T-helper 2 cell treated with Interferon-gamma antibody and Interleukin-4, amounts not matched to agents 5 μg/mL and 100 μg/mL, for 36 hours (primary cell): ENCODE results near the gene SAMM50.
A peak's percentile ranks its signal among the peaks of the same experiment; 100 is the strongest.

Experiments
- DNase-seq: peaks from one replicate; pipeline ENCODE4 v3.0.0; 2021; ENCODE audit warnings: low spot score
- H3K27ac Mint-ChIP-seq: one replicate; pipeline ENCODE4 v1.8.0; 2021; ENCODE audit warnings: mild to moderate bottlenecking, mixed read lengths
- H3K27me3 Mint-ChIP-seq: one replicate; pipeline ENCODE4 v1.8.0; 2021; ENCODE audit warnings: low read depth, mixed read lengths
- H3K36me3 Mint-ChIP-seq: one replicate; pipeline ENCODE4 v1.8.0; 2021; ENCODE audit warnings: low read depth, mixed read lengths
- H3K4me1 Mint-ChIP-seq: one replicate; pipeline ENCODE4 v1.8.0; 2021; ENCODE audit warnings: low read depth, mixed read lengths
- H3K4me3 Mint-ChIP-seq: one replicate; pipeline ENCODE4 v1.8.0; 2022; ENCODE audit warnings: mild to moderate bottlenecking, moderate library complexity, mixed read lengths
- H3K9me3 Mint-ChIP-seq: one replicate; pipeline ENCODE4 v1.8.0; 2021; ENCODE audit warnings: mixed read lengths

SAMM50 gene

DNA sequence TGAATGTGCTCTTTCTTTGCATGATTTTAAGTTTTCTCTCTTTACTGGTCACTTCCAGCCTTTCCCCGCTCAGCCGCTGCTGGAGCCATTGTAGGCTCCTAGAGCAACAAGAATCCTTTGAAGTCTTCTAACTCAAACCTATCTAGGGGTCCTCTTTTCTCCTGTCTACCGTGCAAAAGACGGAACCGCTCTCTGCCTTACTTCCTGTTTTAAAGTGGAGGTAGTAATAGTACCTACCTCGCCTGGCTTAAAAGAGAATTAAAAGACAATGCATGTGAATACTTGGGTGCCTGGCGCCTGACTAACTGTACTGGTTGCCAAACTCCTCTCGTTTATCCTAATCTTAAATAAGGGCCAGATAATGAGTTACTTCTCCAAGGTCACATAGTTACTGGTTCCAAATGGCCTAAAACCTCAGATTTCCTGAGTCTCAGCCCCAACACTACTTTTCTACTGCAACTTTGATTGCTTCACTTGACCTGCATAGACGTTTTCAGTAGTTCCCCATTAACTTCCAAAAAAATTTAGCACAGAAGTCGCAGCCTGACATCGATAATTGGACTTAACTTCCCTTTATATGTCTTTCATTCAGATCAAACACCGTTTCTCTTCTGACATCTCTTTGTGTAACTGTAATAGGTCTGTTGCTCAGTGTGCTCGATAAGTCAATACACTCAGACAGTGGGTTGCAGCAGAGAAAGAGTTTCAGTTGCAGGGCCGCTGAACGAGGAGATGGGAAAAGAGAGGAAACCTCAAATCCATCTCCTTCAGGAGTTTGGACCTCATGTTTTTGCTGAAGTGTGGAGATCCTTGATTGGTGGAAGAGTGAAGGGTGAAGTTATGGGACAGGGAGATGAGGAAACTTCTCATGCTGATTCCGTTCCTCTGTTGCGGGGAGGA, 891 bp downstream of the SAMM50 start:
- DNase-seq: no peak
- peak overlapping the region; percentile 95 for H3K27ac Mint-ChIP-seq
- H3K9me3 Mint-ChIP-seq: no peaks in the 10 kb centered on the region
- peaks cover 5% of the 10 kb centered on the region for H3K36me3 Mint-ChIP-seq
- peaks cover 25% of the 10 kb centered on the region for H3K4me1 Mint-ChIP-seq
- peak overlapping the region; percentile 99 for H3K4me3 Mint-ChIP-seq
- H3K27me3 Mint-ChIP-seq: no peaks in the 10 kb centered on the region

DNA sequence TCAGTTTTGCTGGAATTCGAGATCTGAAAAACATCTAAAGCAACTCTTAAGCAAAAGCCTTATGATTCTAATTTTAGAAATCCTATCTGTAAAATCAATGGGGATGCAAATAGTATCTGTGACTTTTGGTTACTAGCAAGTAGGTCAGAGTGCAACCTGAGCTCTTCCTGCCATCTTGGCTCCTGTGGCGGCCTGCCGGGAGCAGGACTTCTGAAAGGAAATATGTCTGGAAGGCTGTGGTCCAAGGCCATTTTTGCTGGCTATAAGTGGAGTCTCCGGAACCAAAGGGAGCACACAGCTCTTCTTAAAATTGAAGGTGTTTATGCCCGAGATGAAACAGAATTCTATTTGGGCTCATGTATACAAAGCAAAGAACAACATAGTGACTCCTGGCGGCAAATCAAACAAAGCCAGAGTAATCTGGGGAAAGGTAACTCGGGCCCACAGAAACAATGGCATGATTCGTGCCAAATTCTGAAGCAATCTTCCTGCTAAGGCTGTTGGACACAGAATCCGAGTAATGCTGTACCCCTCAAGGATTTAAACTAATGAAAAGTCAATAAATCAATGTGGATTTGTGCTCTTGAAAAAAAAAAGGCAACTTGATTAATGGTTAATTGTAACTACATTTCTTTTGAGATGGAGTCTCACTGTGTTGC, 1.7 kb downstream of the SAMM50 start:
- DNase-seq: no peak
- Mint-ChIP-seq H3K27ac (no peak overlapping the region), H3K4me3 (peak overlapping the region; percentile 99), H3K9me3 (no peaks in the 10 kb centered on the region), H3K4me1 (peaks cover 25% of the 10 kb centered on the region), H3K27me3 (no peaks in the 10 kb centered on the region), H3K36me3 (peaks cover 5% of the 10 kb centered on the region)

DNA sequence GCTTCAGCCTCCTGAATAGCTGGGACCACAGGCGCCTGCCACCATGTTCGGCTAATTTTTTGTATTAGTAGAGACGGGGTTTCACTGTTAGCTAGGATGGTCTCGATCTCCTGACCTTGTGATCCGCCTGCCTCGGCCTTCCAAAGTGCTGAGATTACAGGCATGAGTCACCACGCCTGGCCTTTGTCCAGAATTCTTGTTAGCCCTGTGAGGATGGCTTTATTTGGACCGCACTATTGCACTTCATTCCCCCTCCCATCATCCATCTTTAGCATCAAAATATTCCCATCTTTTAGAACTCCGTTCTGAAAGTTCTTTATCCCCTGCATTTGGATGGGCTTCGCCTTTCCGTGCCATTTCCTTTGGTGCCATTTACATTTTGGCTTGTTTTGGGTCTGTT, 2.6 kb downstream of the SAMM50 start:
- DNase-seq: no peak
- Mint-ChIP-seq H3K9me3 (no peaks in the 10 kb centered on the region), H3K4me3 (peak overlapping the region; percentile 46), H3K4me1 (peaks cover 25% of the 10 kb centered on the region), H3K36me3 (peaks cover 5% of the 10 kb centered on the region), H3K27me3 (no peaks in the 10 kb centered on the region), H3K27ac (no peak overlapping the region)

DNA sequence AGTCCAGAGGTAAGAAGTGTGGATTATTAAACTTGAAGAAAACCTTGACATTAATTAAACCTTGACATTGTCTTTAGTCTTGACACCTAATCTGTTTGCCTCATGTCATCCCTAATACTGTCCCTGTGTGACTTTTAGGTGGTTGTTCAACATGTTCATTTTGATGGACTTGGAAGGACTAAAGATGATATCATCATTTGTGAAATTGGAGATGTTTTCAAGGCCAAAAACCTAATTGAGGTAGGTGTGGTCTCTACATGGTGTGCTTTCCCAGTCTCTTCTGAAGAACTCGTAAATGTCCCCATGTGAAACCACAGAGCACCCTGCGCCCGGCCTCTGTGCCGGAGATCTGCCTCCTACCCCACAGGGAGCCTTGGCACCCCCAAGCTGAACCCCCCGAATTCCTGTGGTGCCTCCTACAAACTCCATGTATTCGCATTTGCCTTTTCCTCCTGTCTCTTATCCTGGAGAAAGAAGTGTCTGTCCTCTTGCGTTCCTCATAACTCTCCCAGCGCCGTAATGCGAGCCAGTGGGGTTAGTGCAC, 9.1 kb downstream of the SAMM50 start:
- Mint-ChIP-seq H3K4me3 (no peak overlapping the region), H3K4me1 (no peaks in the 10 kb centered on the region), H3K36me3 (peaks cover 37% of the 10 kb centered on the region), H3K9me3 (no peaks in the 10 kb centered on the region), H3K27ac (no peak overlapping the region), H3K27me3 (no peaks in the 10 kb centered on the region)
- DNase-seq: no peak

DNA sequence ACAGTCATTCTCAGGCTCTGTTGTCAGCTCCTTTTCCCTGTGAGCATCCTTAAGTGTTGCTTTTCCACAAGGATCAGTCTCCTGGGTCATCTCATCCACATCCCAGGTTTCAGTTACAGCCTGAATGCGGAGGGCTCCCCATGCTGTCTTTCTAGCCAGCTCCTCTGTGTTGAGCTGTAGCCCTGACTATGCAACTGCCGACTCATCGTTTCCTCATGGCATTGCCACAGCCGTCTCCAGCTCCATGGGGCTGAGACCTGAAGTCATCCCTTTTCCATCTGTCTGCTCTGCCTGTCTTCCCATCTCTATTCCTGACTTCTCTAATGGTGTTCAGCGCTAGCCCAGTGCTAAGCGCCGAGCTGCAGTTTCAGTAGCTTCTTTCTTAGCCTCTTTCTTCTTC, 11.8 kb downstream of the SAMM50 start:
- Mint-ChIP-seq H3K27me3 (no peaks in the 10 kb centered on the region), H3K27ac (no peak overlapping the region), H3K36me3 (peaks cover 41% of the 10 kb centered on the region)

DNA sequence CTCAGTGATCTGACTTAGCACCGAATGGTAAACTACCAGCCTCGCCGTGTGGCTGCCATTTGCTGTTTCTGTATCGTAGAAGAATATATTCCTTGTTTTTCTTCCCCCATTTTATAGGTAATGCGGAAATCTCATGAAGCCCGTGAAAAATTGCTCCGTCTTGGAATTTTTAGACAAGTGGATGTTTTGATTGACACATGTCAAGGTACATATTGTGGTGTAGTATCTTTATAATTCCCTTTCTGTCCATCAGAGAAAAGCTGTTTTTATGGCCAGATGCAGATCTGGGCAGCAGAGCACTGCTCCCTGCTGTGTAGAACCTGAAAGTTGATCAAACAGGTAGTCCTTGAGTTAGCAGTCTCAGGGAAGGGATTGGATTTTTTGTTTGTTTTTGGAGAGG, 13.4 kb downstream of the SAMM50 start:
- peaks cover 45% of the 10 kb centered on the region for H3K36me3 Mint-ChIP-seq
- H3K4me1 Mint-ChIP-seq: peaks cover 2% of the 10 kb centered on the region
- no peaks in the 10 kb centered on the region for H3K27me3 Mint-ChIP-seq
- no peak for DNase-seq
- H3K9me3 Mint-ChIP-seq: no peaks in the 10 kb centered on the region
- no peak overlapping the region for H3K27ac Mint-ChIP-seq
- no peak overlapping the region for H3K4me3 Mint-ChIP-seq

More for the DNA sequence above, 11.8 kb downstream of the SAMM50 start:
- DNase-seq: no peak
- no peak overlapping the region for H3K4me3 Mint-ChIP-seq
- H3K4me1 Mint-ChIP-seq: peaks cover 2% of the 10 kb centered on the region
- no peaks in the 10 kb centered on the region for H3K9me3 Mint-ChIP-seq

DNA sequence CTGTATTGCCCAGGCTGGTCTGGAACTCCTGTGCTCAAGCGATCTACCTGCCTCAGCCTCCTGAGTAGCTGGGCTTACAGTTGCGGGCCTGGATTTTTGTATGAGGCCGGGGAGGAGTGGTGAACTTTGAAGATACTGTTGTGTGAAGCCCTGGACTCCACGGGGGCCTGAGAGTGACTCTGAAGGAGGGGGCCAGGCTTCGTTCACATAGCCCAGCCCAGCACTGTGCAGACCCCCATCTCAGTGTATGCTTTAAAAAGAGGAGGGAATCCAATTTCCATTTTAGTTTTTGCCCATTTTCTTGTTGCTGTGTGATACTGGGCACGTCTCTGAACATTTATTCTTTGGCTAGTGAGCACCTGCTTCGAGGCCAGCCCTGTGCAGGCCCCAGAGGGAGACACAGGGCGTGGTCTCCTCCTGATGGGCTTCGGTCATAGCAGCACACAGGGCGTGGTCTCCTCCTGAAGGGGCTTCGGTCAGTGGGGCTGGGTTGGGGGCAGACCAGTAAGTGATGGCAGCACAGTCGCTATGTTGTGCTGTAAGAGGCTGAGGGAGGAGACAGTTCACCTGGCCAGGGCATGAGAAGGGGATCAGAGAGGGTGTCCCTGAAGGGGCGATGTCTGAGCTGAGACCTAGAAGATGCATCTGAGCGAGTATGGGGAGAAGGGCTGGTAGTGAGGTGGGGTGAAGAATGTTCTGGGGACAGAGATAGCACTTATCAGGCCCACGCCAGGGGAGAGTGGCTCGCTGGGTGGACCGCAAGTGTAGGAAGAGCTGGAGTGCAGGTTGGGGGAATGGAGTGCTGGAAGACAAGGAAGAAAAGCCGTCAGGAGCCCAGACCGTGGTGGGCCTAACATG, 14.0 kb downstream of the SAMM50 start:
- Mint-ChIP-seq H3K4me1 (peaks cover 2% of the 10 kb centered on the region), H3K4me3 (no peak overlapping the region), H3K9me3 (no peaks in the 10 kb centered on the region), H3K27ac (peak overlapping the region; percentile 11), H3K27me3 (no peaks in the 10 kb centered on the region), H3K36me3 (peaks cover 48% of the 10 kb centered on the region)
- DNase-seq: no peak

DNA sequence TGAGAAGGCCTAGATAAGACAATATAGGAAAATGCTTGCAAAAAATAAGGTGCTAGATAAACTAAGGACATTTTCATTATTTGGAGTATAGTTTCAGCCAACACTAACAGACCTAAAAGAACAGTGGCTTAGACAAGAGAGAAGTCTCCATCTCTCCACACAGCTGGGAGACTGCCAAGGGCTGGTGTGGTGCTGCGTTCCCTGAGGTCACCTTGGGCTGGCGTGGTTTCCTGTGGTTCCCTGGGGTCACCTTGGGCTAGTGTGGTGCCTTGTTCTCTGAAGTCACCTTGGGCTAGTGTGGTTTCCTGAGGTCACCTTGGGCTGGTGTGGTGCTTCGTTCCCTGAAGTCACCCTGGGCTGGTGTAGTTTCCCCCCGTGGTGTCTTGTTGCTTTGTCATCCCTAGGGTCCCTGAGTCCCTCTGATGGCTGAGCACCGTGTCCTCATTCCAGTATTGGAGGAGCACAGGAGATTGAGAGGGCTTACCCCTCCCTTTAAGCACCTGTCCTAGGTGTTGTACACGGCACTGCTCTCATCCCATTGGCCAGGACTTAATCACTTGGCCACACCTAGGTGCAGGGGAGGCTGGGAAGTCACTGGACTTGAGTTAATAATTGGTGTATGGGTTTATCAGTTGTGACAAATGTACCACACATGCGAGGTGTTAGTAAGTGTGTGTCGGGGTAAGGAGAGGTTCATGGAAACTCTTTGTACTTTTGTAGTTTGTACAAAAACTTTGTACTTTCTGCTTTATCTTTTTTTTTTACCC, 14.9 kb downstream of the SAMM50 start:
- no peak overlapping the region for H3K27ac Mint-ChIP-seq
- no peaks in the 10 kb centered on the region for H3K9me3 Mint-ChIP-seq
- H3K27me3 Mint-ChIP-seq: no peaks in the 10 kb centered on the region
- no peak for DNase-seq
- H3K36me3 Mint-ChIP-seq: peaks cover 44% of the 10 kb centered on the region
- H3K4me1 Mint-ChIP-seq: peaks cover 2% of the 10 kb centered on the region
- no peak overlapping the region for H3K4me3 Mint-ChIP-seq

DNA sequence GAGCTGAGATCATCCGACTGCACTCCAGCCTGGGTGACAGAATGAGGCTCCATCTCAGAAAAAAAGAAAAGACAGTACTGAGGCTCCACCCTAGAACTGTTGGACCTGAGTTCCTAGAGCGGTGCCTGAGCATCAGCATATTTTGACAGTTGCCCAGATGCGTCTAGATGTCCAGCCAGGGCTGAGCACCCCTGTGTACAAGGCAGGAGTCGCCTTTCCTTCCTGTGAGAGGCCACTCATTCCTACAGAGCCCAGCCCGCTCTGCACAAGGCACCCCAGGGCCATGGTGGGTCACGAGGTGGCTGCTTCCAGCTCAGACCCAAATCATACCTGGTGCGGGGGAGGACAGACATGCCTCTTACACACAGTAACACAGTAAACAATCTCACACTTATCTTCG, 15.9 kb downstream of the SAMM50 start:
- no peak for DNase-seq
- H3K27me3 Mint-ChIP-seq: no peaks in the 10 kb centered on the region

DNA sequence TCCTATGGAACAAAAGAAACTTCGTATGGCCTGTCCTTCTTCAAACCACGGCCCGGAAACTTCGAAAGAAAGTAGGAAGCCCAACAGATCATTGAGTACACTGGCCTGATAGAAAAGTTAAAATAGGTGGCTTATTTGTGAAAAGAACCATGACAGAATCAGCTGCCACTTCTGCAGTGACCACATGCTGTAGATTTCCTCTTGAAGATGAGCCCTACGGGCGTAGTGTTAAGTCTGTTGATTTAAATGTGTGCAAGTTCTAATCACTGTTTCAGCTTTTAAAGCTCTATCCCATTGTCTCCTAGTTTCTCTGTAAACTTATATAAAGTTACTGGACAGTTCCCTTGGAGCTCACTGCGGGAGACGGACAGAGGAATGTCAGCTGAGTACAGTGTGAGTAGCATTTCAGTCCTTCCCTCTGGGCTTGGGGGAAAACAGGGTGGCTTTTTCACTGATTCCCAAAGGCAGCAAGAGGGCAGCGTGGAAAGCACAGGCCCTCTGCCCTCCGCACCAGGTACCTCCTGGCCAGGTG, 17.8 kb downstream of the SAMM50 start:
- Mint-ChIP-seq H3K4me1 (peaks cover 2% of the 10 kb centered on the region), H3K27me3 (no peaks in the 10 kb centered on the region), H3K9me3 (no peaks in the 10 kb centered on the region), H3K36me3 (peaks cover 46% of the 10 kb centered on the region), H3K27ac (no peak overlapping the region), H3K4me3 (no peak overlapping the region)
- DNase-seq: no peak

More for the DNA sequence above, 15.9 kb downstream of the SAMM50 start:
- Mint-ChIP-seq H3K27ac (no peak overlapping the region), H3K36me3 (peaks cover 47% of the 10 kb centered on the region), H3K4me3 (no peak overlapping the region), H3K4me1 (peaks cover 2% of the 10 kb centered on the region), H3K9me3 (no peaks in the 10 kb centered on the region)

DNA sequence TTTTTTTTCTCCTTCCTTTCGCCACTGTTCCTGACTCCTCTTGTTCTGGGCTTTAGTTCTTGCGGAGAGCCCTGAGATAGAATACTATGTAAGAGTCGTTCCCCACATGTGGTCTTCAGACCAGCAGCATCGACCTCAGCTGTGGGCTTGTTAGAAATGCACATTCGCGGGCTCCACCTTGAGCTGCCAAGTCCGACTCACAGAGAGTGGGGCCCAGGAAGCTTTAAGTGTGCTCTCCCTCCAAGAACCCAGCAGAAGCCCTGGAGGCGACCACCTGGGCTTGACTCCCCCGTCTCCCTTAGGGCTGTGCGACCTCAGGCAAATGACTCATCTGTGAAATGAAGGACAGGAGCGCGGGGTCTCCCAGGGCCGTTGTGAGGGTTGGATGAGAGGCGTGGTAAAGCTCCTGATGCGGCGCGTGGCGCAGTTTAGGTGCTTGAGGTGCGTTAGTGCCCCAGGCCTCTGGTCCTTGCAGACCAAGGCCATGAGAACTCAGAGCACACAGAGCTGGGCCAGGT, 18.8 kb downstream of the SAMM50 start:
- Mint-ChIP-seq H3K4me3 (no peak overlapping the region), H3K4me1 (peaks cover 2% of the 10 kb centered on the region), H3K27me3 (no peaks in the 10 kb centered on the region), H3K36me3 (peaks cover 43% of the 10 kb centered on the region), H3K27ac (no peak overlapping the region), H3K9me3 (no peaks in the 10 kb centered on the region)
- DNase-seq: no peak

DNA sequence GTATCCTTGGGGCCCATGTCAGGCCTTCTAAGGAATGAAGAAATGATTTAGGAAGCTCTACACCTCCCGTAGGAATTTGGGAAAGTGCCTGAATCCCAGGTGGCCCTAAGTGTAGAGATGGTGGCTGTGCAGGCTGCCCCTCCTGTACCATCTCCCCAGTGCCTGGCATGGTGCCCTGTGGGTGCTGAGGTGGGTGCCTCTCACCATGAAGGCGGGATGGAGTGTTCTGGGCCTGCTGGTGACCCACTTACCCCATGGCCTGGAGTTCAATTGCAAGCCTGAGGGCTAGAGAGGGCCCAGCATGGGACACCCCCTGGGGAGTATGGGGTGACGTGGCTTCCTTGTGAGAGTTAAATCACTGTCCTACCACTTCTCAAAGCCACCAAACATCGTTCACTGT, 19.8 kb downstream of the SAMM50 start:
- H3K4me1 Mint-ChIP-seq: no peaks in the 10 kb centered on the region
- no peak overlapping the region for H3K27ac Mint-ChIP-seq
- DNase-seq: no peak
- no peaks in the 10 kb centered on the region for H3K9me3 Mint-ChIP-seq
- peaks cover 45% of the 10 kb centered on the region for H3K36me3 Mint-ChIP-seq
- no peaks in the 10 kb centered on the region for H3K27me3 Mint-ChIP-seq
- no peak overlapping the region for H3K4me3 Mint-ChIP-seq
